ENCODE results near the gene EPHA3. TPM values are rescaled to one million over a fixed set of nuclear protein-coding genes. Genes with fewer than 3 reads are reported as not detected.
A peak's percentile ranks its signal among the peaks of the same experiment; 100 is the strongest.

The EPHA3 gene
- total and polyA plus RNA-seq, 2 donors (not counting 1 experiment from before 2014, with no cell fraction given), result 0.23 to 0.99 TPM

- no peaks in the 10 kb centered on the region for H3K79me2 ChIP-seq (ENCODE audit: control insufficient read depth, insufficient read depth, low read length)
- no peaks in the 10 kb centered on the region for H3K27me3 ChIP-seq (ENCODE audit: control insufficient read depth, insufficient read depth, low read length)
- peaks cover 3% of the 10 kb centered on the region for H3K4me1 ChIP-seq (ENCODE audit: control insufficient read depth, extremely low read depth, insufficient read depth, low read length)
- H3K9me3 ChIP-seq (ENCODE audit: control insufficient read depth, insufficient read depth, low read depth, low read length), result no peaks in the 10 kb centered on the region
- no peak overlapping the region for H3K4me3 ChIP-seq (replicated peaks in 1 of 4; ENCODE audit: control extremely low read depth in 1 of 4, insufficient read depth in 1 of 4, low read depth in 3 of 4, low read length in 4 of 4)
- no peak overlapping the region for H3K9ac ChIP-seq (ENCODE audit: insufficient read depth, low read length)
- H3K27ac ChIP-seq (ENCODE audit: insufficient read depth, low read length), result no peak overlapping the region
- H3K36me3 ChIP-seq (ENCODE audit: control insufficient read depth, insufficient read depth, low read length), result no peaks in the 10 kb centered on the region
- no peaks in the 10 kb centered on the region for H4K20me1 ChIP-seq (ENCODE audit: control insufficient read depth, extremely low read depth, insufficient read depth, low read length)
- H2AFZ ChIP-seq (ENCODE audit: low read length), result no peak overlapping the region
- peak; percentile 14 to 77 for DNase-seq (ENCODE audit: low read depth in 2 of 2)
- no peak for TF ChIP-seq EZH2 (IDR thresholded peaks at IDR 0.05; ENCODE audit: low read length, missing control alignments)
- no peak for TF ChIP-seq CTCF (conservative IDR thresholded peaks at IDR 0.05 in 1 of 2, IDR thresholded peaks at IDR 0.05 in 1 of 2; ENCODE audit: low read depth in 1 of 2, low read length in 2 of 2)
- no peak overlapping the region for H3K4me2 ChIP-seq (ENCODE audit: extremely low read depth, insufficient read depth, low read length)
Measured at GRCh38 chr3:89303701-89304100, 196.3 kb downstream of the EPHA3 start.

- H2AFZ ChIP-seq (ENCODE audit: low read length), result no peak overlapping the region
- H3K27ac ChIP-seq (ENCODE audit: insufficient read depth, low read length), result no peak overlapping the region
- no peaks in the 10 kb centered on the region for H3K79me2 ChIP-seq (ENCODE audit: control insufficient read depth, insufficient read depth, low read length)
- no peak overlapping the region for H3K4me3 ChIP-seq (replicated peaks in 1 of 4; ENCODE audit: control extremely low read depth in 1 of 4, insufficient read depth in 1 of 4, low read depth in 3 of 4, low read length in 4 of 4)
- no peaks in the 10 kb centered on the region for H3K4me1 ChIP-seq (ENCODE audit: control insufficient read depth, extremely low read depth, insufficient read depth, low read length)
- DNase-seq (ENCODE audit: low read depth in 2 of 2), result peak in 1 of 2 donors; percentile 86
- no peaks in the 10 kb centered on the region for H3K36me3 ChIP-seq (ENCODE audit: control insufficient read depth, insufficient read depth, low read length)
- no peak overlapping the region for H3K4me2 ChIP-seq (ENCODE audit: extremely low read depth, insufficient read depth, low read length)
- H4K20me1 ChIP-seq (ENCODE audit: control insufficient read depth, extremely low read depth, insufficient read depth, low read length), result no peaks in the 10 kb centered on the region
- no peaks in the 10 kb centered on the region for H3K9me3 ChIP-seq (ENCODE audit: control insufficient read depth, insufficient read depth, low read depth, low read length)
- H3K27me3 ChIP-seq (ENCODE audit: control insufficient read depth, insufficient read depth, low read length), result no peaks in the 10 kb centered on the region
- no peak for TF ChIP-seq CTCF (conservative IDR thresholded peaks at IDR 0.05 in 1 of 2, IDR thresholded peaks at IDR 0.05 in 1 of 2; ENCODE audit: low read depth in 1 of 2, low read length in 2 of 2)
- TF ChIP-seq EZH2 (IDR thresholded peaks at IDR 0.05; ENCODE audit: low read length, missing control alignments), result no peak
- no peak overlapping the region for H3K9ac ChIP-seq (ENCODE audit: insufficient read depth, low read length)
Measured at GRCh38 chr3:89306540-89306939, 199.1 kb downstream of the EPHA3 start.

- Histone ChIP-seq H3K4me3 (replicated peaks in 1 of 4; ENCODE audit: control extremely low read depth in 1 of 4, insufficient read depth in 1 of 4, low read depth in 3 of 4, low read length in 4 of 4) (no peak overlapping the region), H3K36me3 (ENCODE audit: control insufficient read depth, insufficient read depth, low read length) (no peaks in the 10 kb centered on the region), H3K27me3 (ENCODE audit: control insufficient read depth, insufficient read depth, low read length) (no peaks in the 10 kb centered on the region), H3K9ac (ENCODE audit: insufficient read depth, low read length) (no peak overlapping the region), H3K79me2 (ENCODE audit: control insufficient read depth, insufficient read depth, low read length) (no peaks in the 10 kb centered on the region), H3K27ac (ENCODE audit: insufficient read depth, low read length) (no peak overlapping the region), H4K20me1 (ENCODE audit: control insufficient read depth, extremely low read depth, insufficient read depth, low read length) (no peaks in the 10 kb centered on the region), H3K9me3 (ENCODE audit: control insufficient read depth, insufficient read depth, low read depth, low read length) (no peaks in the 10 kb centered on the region), H3K4me1 (ENCODE audit: control insufficient read depth, extremely low read depth, insufficient read depth, low read length) (no peaks in the 10 kb centered on the region), H3K4me2 (ENCODE audit: extremely low read depth, insufficient read depth, low read length) (no peak overlapping the region), H2AFZ (ENCODE audit: low read length) (no peak overlapping the region)
- DNase-seq (ENCODE audit: low read depth in 2 of 2), result no peak
- TF ChIP-seq CTCF (conservative IDR thresholded peaks at IDR 0.05 in 1 of 2, IDR thresholded peaks at IDR 0.05 in 1 of 2; ENCODE audit: low read depth in 1 of 2, low read length in 2 of 2) (no peak), EZH2 (IDR thresholded peaks at IDR 0.05; ENCODE audit: low read length, missing control alignments) (no peak)
Measured at GRCh38 chr3:89311581-89311980, 204.2 kb downstream of the EPHA3 start.

All from fibroblast of lung (primary cell).